Measurements from ENCODE around the gene OSGEP. TPM values are rescaled to one million over a fixed set of nuclear protein-coding genes. Genes with fewer than 3 reads are reported as not detected.

The OSGEP gene
- total RNA-seq, 2 experiments from 2014 or later: 35.8 to 40.3 TPM

DNA sequence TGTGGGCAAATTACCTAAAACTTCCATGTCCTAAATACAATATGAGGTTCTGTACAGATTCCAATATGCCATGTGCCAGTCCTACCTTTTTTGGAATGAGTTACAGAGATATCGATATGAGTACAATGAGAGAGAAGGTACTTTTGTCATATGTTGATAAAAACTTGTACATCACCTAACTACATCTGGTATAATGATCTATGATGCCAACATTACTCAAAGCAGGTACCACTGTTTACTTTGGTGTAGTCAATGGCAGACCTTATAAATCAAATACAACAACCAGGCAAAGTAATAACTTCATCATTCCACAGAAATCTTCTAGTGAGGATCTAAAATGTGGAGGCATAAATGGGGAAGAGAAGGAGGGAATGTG, 54.0 kb downstream of the OSGEP start:
- no peak for DNase-seq
- POLR2A ChIA-PET: interaction anchor here (1.7 to 5.8 kb wide), 3 partner anchors 9 to 57 kb away, joined by 7 to 31 read pairs (median 14); partner anchors contain the start of genes PARP2 and TEP1
- CTCF ChIA-PET: no interaction called here
- Mint-ChIP-seq H3K27me3 (no peaks in the 10 kb centered on the region), H3K4me1 (peaks cover 40% of the 10 kb centered on the region), H3K27ac (peak overlapping the region; percentile 91), H3K9me3 (no peaks in the 10 kb centered on the region), H3K36me3 (ENCODE audit: low read depth) (peaks cover 76% of the 10 kb centered on the region), H3K4me3 (peak overlapping the region; percentile 61)

GRCh38 chr14:20397511-20397910, 57.1 kb downstream of the OSGEP start:
- no peak for DNase-seq
- ChIA-PET CTCF (interaction anchor here (1.4 kb wide), 1 partner anchor 70 kb away, joined by 4 read pairs; no protein-coding TSS in a partner anchor), POLR2A (no interaction called here)
- no peak overlapping the region for H3K4me3 Mint-ChIP-seq
- H3K27me3 Mint-ChIP-seq: no peaks in the 10 kb centered on the region
- H3K4me1 Mint-ChIP-seq: peaks cover 23% of the 10 kb centered on the region
- H3K27ac Mint-ChIP-seq: no peak overlapping the region
- peaks cover 59% of the 10 kb centered on the region for H3K36me3 Mint-ChIP-seq (ENCODE audit: low read depth)
- H3K9me3 Mint-ChIP-seq: no peaks in the 10 kb centered on the region

Other genes starting within 250 kb of the OSGEP start
- gene OR11H6, start 231.1 kb downstream of the OSGEP start, total RNA-seq: not detected
- not detected for gene OR11H7, start 225.8 kb downstream of the OSGEP start, total RNA-seq
- gene OR11H4, start 215.5 kb downstream of the OSGEP start, total RNA-seq: not detected
- 10 to 100 TPM; 20.5 to 21.2 TPM for gene TTC5, start 148.9 kb downstream of the OSGEP start, total RNA-seq
- gene CCNB1IP1, start 121.5 kb downstream of the OSGEP start, total RNA-seq: 10 to 100 TPM; 39.3 to 43.4 TPM
- 10 to 100 TPM; 27.1 to 28.7 TPM for gene PARP2, start 111.2 kb downstream of the OSGEP start, total RNA-seq
- 10 to 100 TPM; 60.7 to 63.5 TPM for gene TEP1, start 41.3 kb downstream of the OSGEP start, total RNA-seq
- under 1 TPM in 1 of 2 experiments, not detected in 1; 0.05 TPM for gene KLHL33, start 18.6 kb downstream of the OSGEP start, total RNA-seq
- gene APEX1, start 414 bp upstream of the OSGEP start, total RNA-seq: 100 to 1,000 TPM in 1 of 2 experiments, 10 to 100 TPM in 1; 91.9 to 103 TPM
- 10 to 100 TPM; 39.5 to 42.9 TPM for gene PIP4P1, start 6.6 kb upstream of the OSGEP start, total RNA-seq
- 100 to 1,000 TPM; 207 to 210 TPM for gene PNP, start 14.6 kb upstream of the OSGEP start, total RNA-seq
- gene RNASE10, start 50.7 kb upstream of the OSGEP start, total RNA-seq: under 1 TPM in 1 of 2 experiments, not detected in 1; 0.50 TPM
- not detected for gene RNASE9, start 106.2 kb upstream of the OSGEP start, total RNA-seq
- gene RNASE11, start 133.2 kb upstream of the OSGEP start, total RNA-seq: not detected
- gene RNASE12, start 136.6 kb upstream of the OSGEP start, total RNA-seq: not detected
- gene OR6S1, start 186.9 kb upstream of the OSGEP start, total RNA-seq: not detected
- 1 to 10 TPM; 2.7 to 4.7 TPM for gene RNASE4, start 229.7 kb upstream of the OSGEP start, total RNA-seq
- 1 to 10 TPM; 4.9 to 5.5 TPM for gene ANG, start 234.0 kb upstream of the OSGEP start, total RNA-seq

Measured in activated CD4-positive, alpha-beta memory T cell treated with anti-CD3 and anti-CD28 coated beads, Interleukin-2, amount 10 ng/mL, durations not matched to agents 7 days and 5 days (primary cell).